Left cardiac atrium (tissue), 4 donors: ENCODE data around the gene BMP6. TPM values are rescaled to one million over a fixed set of nuclear protein-coding genes. Genes with fewer than 3 reads are reported as not detected.

Experiments
- ATAC-seq, 2 donors: fragments of 200-7000 bp; cut with Tn5 transposase; one replicate each; pipeline ENCODE4 v1.9.1; 2020; ENCODE audit warnings: mild to moderate bottlenecking in 2 of 2, moderate library complexity in 2 of 2
- DNase-seq: peaks from one replicate; pipeline ENCODE4 v3.0.0-alpha.2; 2020
- intact Hi-C, 2 donors: fragments of 100-400 bp; cut with DNase I; formaldehyde crosslinking; loops; one replicate each; pipeline versions ENCODE4 v1.14.1 to v1.15.1; 2022 to 2023
- total RNA-seq, 2 donors: library from RNA; stranded (reverse); fragmentation: NEBNext Ultra II Directional; extraction: Animal tissue kit (Norgen Biotek cat#: 25700); gene quantifications; one replicate each; pipeline ENCODE4 v1.2.1, GENCODE V29; 2021
- donor health status: DM: no; HTN: yes; CAD: no.
- donor health status: DM: no; HTN: yes; CAD: no; lungs with severe emphysema.
- donor health status: DM: yes; HTN: yes; CAD: no.
- donor health status: Dilated cardiomyopathy.

The BMP6 gene
- total RNA-seq, 2 donors from 2014 or later, result 2.1 to 13.4 TPM

DNA sequence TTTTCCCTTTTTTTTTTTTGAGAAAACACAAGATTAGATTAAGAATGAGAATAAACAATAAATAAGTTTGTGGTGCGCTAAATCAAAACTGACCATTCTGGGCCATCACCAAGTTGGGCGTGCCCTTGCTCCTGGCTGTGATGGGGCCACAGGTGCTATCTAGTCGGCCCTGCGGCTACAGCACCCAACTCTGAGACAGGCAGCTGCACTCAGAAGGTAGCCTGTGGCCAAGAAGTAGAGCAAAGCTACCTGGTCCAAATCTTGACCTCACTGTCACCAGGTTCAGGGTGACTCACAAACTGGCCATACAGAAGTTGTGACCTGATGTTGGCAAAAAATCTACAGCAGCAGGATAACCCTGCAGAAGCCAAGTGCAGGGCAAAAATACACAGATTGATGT is 181.3 kb downstream of the BMP6 start:
- no peak for ATAC-seq
- DNase-seq, result no peak
- intact Hi-C loops, result loop anchor here in 1 of 2 donors (5.0 to 10.0 kb wide), 2 partner anchors 100 to 182 kb away; partner anchors contain the start of gene BMP6

DNA sequence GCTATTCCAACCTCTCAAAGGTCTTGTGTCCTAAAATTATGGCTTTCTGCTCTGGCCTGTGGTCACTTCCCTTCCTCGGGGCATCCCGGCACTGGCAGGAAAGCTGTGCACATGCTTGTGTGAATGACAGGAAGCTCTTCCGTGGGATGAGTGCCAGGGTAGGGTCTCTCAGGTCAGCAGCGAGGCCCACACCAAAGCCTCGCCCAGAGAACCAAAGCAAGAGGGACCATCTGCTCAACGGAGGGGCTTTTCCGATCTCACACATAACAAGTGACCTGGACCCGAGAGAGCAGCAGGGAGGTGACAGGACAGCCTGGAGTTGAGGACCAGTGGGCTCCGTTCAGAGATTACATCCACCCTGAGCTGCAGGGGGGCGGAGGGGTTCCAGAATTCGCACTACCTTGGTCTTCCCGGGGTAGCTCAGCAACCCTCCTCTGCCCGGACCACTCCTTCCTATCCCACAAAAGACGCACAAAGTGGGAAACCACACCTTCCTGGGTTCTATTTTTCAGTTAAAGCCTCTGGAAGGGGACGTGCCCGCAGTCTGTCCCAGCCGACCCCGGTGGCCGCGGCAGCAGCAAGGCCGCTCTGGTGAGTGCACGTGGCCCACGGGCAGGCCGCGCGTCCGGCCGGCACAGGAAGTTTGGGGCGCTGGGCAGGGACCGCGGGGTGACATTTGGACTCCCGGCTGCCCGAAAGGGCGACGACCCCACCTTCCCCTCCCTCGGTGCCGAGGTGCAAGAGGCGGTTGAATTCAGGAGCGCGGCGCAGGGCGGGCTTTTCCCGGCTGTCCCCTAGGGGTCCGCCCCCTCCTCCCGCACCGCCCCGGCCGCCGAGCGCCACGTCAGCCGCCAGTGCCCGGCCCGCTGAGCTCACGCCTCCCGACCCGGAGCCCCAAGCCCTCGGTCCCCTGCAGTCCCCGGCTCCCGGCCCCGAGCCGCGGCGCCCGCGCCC is 183.7 kb downstream of the BMP6 start:
- DNase-seq (peak; percentile 70), ATAC-seq (peak; percentile 71 to 81)
- intact Hi-C loops, result loop anchor here (2.0 to 10.0 kb wide), 3 partner anchors 65 to 185 kb away; partner anchors contain the start of gene BMP6 (in 2 of the 2)

DNA sequence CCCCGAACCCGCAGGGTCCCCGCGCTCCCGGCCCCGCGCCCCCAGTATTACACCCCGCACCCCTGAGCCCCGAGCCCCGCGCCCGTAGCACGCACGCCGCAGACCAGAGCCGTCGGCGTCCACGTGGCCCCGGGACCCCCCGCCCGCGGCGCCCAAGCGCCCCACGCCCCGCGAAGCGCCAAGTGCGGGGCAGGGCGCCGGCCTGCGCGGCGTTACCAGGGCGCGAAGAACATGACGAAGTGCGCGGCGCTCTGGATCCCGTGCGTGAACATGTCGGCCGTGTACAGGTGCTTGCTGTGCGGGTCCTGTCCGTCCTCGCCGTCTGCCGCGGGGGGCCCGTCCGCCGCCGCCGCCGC is 184.4 kb downstream of the BMP6 start:
- ATAC-seq (peak; percentile 2 to 9), DNase-seq (no peak)
- intact Hi-C loops, result loop anchor here (2.0 to 10.0 kb wide), 2 partner anchors 65 to 185 kb away; partner anchors contain the start of gene BMP6 (in 1 of the 2)

DNA sequence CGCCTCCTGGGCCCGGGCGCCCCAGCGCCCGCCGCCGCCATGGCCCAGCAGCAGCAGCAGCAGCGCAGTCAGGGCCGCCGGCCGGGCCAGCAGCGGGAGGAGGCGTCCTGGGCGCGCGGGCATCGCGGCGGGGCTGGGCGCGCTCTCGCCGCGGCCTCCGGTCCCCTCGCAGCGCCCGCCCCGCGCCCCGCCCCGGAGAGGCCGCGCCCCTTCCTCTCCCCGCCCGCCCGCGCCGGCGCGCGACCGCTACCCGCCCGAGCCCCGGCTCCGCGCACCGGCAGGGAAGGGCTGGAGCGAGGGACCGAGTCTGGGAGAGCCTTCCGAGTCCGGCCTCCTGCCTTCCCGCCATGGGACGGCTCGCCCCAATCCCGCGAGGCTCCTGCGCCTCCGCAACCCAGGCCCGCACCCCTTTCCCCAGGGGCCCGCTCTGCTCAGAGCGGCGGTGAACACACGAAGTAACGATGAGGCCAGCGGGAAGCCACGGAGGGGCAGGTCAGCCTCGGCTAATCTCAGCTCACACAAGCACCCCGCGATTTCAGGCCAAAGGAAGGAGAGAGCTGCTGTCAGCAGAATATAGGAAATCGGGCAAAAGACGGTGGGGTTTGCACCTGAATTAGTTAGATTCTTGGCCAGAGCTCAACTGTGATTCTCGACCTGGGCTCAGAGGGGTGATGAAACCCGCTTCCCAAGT is 184.9 kb downstream of the BMP6 start, which contains the start of gene TXNDC5:
Gene TXNDC5, minus strand, starts transcription at position 135 of the 691 bp plus-strand sequence. Its CDS starts 12 bp downstream, at position 123.
- ATAC-seq, result peak; percentile 91
- intact Hi-C loops, result loop anchor here (2.0 to 10.0 kb wide), 2 partner anchors 64 to 186 kb away; partner anchors contain the start of gene BMP6 (in 1 of the 2)
- DNase-seq, result peak; percentile 84

DNA sequence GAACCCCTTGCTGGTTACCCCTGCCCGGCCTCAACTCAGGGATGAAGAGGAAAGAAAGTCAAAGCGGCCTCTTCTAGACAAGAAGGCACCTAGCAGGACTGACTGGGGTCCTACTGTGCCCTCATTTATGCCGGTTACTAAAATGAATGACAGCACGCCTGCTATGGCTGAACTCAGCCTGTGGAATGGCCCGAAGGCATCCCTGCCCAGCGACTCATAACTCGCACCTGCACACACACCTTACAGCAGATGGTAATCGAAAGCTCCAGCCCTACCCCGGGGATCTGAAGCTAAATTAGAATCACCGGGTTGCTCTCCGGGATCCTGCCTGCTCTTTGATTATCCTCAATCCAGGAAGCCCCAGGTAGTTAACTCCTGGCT is 185.4 kb downstream of the BMP6 start:
- ATAC-seq (no peak), DNase-seq (no peak)
- intact Hi-C loops, result loop anchor here (2.0 to 10.0 kb wide), 2 partner anchors 63 to 187 kb away; partner anchors contain the start of gene BMP6 (in 1 of the 2)

DNA sequence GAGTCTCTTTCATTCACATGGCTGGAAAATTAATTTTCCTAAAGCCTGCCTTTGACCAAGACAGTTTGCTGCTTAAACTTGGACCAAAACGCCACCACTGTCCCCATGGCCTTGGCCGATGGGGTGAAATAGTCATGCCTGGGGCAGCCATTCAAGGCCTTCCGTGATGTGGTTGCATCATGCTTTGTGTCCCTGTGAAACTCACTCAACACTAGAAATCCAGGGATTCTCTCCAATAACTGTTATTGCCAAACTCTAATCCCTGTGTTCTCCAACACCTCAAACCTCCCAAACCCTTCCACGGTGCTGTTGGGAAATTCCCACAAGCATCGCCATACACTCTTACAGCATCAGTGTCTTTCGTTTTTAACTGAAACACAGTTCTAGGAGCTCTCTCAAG is 186.1 kb downstream of the BMP6 start:
- intact Hi-C loops, result loop anchor here in 1 of 2 donors (10.0 kb wide), 1 partner anchor 187 kb away; the partner anchor contains the start of gene BMP6
- ATAC-seq, result no peak

DNA sequence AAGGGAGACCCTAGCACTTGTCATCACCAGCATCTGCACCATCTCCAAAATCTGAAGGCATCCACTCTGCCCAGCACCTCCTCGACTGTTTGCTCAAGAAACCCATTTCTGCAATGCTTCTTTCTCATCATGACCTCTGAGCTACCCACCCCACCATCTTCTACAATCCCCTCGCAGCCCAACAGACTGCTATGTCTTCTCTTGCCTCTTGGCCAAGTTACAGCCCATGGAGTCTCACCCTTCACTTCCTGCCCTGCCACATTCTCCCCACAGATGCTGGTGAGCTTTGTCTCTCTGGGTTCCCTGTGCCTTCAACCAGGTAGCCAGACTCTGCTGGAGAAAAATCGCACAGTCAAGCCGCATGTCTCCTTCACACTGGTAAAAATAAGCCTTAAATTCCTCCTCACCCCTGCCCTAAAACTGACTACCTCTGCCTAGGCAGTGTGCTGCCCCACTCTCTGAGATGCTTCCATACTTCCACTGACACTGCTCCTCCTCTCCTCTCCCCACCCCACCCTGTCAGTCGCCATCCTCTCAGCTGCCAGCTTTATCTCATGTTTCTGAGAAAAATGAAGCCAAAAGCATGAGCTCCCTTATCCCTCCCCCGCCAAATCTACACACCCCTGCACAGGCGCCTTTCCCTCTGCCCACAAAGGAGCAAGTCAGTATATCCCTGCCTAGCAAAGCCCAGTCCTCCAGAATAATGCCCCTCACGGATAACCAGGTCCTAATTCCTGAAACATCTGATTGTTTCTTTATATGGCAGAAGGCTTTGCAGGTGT is 187.0 kb downstream of the BMP6 start:
- no peak for DNase-seq
- ATAC-seq, result no peak
- intact Hi-C loops, result loop anchor here in 1 of 2 donors (10.0 kb wide), 1 partner anchor 188 kb away; the partner anchor contains the start of gene BMP6

More for the DNA sequence above, 186.1 kb downstream of the BMP6 start:
- no peak for DNase-seq

DNA sequence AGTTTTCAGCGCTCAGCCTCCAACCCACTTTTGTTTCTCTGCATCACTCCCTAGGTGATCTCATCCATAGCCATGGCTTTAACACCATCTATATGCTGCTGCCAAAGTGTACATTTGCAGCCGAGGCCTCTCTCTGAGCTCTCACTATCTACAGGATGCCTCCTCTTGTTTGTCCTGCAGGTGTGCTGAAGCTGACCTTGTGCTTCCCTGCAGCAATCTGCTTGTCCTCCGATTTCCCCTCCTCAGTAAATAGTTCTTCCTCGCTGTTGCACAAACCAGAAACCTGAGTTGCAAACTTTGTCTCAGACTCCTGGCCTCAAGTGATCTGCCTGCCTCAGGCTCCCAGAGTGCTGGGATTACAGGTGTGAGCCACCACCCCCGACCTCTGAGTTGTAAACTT is 188.4 kb downstream of the BMP6 start:
- DNase-seq (no peak), ATAC-seq (no peak)
- intact Hi-C loops, result loop anchor here in 1 of 2 donors (10.0 kb wide), 1 partner anchor 190 kb away; the partner anchor contains the start of gene BMP6

DNA sequence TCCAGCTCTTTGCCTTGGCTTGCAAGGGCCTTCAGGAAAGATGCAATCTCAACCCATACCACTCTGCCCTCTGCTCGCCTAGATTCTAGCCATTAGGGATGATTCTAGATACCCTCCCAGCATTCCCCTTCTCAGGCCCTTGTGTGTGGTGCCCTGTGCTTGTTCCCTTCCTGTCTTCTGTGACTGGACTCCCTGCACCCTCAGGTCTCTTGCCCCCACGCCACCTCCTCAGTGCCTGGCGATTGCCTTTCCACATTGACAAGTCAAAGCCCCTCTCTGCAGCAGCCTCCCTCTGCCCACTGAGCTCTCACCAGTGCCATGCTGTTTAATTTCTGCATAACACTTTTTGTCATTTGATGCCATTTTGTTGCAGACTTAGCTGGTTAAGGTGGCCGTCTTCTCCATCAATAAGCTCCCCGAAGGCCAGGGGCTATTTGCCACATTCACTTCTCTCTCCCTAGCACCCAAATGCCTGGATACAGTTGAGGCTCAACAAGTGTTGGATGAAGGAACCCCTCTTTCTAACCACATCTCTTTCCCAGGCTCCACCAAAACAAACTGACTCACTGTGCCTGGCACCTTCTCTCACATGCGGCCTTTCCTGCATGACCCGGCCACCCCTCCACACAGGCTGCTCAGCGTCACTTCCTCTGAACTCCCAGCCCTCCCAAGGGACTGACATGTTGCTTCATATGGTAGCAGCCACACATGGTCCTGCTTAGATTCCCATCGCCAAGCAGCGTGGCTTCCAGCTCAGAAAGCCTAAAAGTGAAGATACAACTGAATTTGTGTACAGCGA is 189.3 kb downstream of the BMP6 start:
- DNase-seq, result peak; percentile 75
- intact Hi-C loops, result loop anchor here (5.0 to 10.0 kb wide), 2 partner anchors 142 to 190 kb away; partner anchors contain the start of gene BMP6 (in 1 of the 2)
- ATAC-seq, result peak; percentile 10 to 32

DNA sequence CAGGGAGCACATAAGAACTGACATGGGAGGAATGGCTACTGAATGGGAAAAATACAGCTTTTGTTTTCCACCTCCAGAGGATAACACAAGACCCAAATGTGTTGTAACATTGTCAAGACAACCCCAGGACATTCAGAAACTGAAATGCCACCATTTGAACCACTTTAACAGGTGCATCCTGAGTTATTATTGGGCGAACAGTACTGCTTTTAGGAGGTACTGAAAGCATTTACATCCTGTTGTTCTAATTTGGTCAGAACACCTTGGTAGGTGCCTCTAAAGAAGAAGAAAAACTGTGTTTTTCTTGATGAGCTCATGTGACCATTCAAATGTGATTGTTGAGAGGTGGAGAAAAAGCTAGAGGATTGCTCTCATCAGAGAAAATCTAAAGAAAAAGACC is 191.1 kb downstream of the BMP6 start:
- ATAC-seq (no peak), DNase-seq (no peak)
- intact Hi-C loops, result loop anchor here (5.0 to 10.0 kb wide), 2 partner anchors 140 to 192 kb away; partner anchors contain the start of gene BMP6 (in 1 of the 2)

DNA sequence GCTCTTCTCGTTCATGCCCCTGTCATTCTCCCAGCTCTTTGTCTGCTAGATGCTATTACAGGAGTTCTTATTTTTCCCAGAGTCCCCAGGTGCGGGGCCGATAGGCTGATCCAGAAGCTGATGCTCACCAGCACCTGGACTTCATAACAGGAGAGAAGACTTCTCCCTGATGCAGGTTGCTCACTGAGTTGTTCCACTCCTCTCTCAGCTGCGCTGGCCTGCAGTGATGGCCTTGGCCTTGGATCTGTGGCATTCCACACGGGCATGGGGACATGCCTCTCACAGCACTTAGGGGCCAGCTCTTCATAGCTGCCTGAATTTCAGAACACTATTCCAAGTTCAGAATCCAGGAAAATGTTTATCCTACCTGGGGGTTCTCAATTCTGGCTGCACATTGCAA is 191.8 kb downstream of the BMP6 start:
- intact Hi-C loops, result loop anchor here (5.0 to 10.0 kb wide), 2 partner anchors 140 to 193 kb away; partner anchors contain the start of gene BMP6 (in 1 of the 2)
- DNase-seq (no peak), ATAC-seq (no peak)

DNA sequence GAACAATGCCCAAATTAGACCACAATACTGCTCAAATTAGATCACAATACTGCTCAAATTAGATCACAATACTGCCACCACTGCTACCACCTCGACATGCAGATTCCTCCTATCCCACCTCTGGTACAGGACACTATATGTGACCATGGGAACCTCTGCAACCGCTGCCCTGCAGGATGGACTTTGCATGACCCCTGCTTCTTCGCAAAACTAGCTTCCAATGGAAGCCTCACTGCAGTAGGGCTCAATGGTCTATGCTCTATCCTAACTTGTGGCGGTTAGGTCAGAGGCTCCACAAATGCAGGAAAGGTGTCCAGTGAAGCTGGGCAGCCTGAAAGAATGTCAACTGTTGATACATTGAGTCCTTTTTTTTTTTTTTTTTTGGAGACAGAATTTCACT is 192.5 kb downstream of the BMP6 start:
- ATAC-seq, result no peak
- no peak for DNase-seq
- intact Hi-C loops, result loop anchor here (5.0 to 10.0 kb wide), 2 partner anchors 139 to 194 kb away; partner anchors contain the start of gene BMP6 (in 1 of the 2)

DNA sequence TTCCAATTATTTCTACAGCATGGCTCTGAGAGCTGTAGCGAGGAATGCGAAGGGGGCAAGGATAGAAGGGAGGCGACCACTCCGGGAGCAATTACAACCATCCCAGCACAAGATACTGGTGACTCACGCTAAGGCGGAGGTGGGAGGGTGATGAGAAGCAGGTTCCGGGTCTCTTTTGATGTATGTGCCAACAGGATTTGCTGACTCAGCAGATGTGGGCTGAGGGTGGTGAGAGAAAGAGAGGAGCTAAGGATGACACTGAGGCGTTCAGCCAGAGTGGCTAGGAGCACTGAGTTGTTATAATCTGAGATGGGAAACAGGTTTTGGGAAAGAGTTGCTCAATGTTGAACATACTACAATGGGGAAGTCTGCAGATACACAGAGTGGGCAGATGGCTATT is 194.0 kb downstream of the BMP6 start:
- DNase-seq, result no peak
- ATAC-seq, result peak in 1 of 2 donors; percentile 75
- intact Hi-C loops, result loop anchor here (5.0 to 10.0 kb wide), 2 partner anchors 137 to 195 kb away; partner anchors contain the start of gene BMP6 (in 1 of the 2)

DNA sequence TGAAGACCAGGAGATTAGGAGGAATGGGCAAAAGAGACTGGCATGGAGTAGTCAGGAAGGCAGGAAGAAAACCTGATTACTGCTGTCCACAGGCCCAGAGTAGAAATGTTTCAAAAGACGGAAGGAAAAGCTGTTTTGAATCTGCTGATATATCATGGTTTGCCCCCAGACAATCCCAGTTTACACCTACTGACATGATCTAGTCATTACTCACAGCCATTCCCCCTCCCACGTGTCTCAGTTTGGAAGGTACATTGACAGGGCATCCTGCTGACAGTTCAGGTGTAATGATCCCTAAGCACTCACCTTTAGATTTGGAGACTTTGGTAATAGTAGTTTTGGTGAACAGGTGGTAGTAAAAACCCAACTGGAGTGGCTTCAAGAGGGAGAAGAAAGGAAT is 194.5 kb downstream of the BMP6 start:
- no peak for ATAC-seq
- DNase-seq, result no peak

DNA sequence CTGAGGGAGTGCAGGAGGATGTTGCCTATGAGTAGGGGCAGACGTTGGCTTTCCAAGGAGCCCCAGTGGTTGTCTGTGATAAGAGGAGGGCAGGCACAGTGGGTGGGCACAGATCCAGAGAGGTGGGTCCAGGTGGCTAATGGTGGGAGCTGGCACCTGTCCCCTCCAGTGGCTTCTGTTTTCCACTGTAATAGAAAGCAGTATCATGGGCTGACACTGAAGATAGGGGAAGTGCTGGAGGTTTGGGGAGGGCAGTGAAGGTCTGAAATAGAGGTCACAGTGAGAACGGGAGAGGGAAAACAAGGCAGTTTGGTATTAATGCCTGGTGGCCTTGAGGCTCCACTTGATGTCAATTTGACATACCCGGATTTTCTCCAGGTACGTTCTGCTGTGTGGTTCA is 195.1 kb downstream of the BMP6 start:
- no peak for ATAC-seq
- intact Hi-C loops, result no loop called here
- no peak for DNase-seq

More for the DNA sequence above, 194.5 kb downstream of the BMP6 start:
- intact Hi-C loops, result no loop called here

DNA sequence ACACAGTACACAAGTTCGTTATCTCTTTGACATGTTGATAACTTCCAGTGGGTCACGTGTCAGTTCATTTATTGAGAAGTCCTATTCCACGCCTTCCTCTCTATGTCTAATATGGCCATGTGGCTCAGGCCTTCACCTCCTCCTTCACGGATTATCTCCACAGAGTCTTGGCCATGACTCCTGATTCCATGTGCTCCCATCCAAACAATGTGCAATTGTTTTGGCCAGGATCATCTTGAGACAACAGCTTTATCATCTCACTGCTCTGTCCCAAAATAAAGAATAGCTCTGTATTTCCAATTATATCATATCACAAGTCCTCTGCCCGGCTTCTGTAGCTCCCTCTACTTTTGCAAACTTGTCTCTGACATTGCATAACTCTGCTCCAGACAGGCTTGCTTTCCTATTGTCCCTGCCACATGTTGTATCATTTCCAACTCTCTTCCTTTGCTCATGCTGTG is 195.8 kb downstream of the BMP6 start:
- ATAC-seq (peak in 1 of 2 donors; percentile 34), DNase-seq (no peak)
- intact Hi-C loops, result no loop called here

DNA sequence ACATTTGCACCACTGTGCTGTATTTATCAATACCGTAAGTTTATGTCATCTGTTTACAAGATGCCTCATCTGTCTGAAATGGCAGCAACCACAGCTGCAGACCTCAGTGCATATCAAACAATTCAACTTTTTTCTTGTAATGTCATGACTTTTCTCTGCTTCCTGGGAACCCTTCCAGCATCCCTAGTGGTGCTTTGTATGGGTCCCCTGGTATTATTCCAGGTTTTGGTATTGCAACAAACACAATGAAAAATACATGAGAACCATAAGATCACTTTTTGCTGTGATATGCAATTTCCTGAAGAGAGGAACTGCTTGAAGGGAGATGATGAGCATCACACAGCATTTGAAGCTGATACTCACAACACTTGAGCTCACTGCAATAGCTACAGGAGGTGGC is 196.7 kb downstream of the BMP6 start:
- DNase-seq (no peak), ATAC-seq (no peak)
- intact Hi-C loops, result no loop called here
